Measurements from ENCODE around the gene EME1. TPM values are rescaled to one million over a fixed set of nuclear protein-coding genes. Genes with fewer than 3 reads are reported as not detected.

EME1 gene
- total and polyA plus RNA-seq, 2 of the 8 experiments (the other 6 are each of a cell fraction or from before 2014, with no cell fraction given) = 13.9 to 16.3 TPM

DNA sequence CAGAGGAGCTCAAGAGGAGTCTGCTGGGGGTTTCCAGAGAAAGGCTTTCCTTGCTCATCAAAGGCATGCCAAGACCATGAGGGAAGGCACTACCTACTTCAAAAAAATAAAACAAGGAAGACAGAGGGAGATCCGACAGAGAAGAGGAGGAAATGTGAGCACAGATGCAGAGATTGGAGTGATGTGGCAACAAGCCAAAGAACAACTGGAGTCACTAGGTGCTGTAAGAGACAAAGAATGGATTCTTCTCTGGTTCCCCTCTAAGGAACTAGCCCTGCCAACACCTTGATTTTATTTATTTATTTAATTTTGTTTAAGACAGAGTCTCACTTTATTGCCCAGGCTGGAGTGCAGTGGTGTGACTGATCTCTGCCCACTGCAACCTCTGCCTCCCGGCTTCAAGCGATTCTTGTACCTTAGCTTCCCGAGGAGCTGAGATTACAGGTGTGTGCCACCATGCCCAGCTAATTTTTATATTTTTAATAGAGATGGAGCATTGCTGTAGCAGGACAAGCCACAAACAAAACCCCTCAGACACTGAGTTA is 39.2 kb downstream of the EME1 start (continued):
- TF ChIP-seq, protein P1, sequence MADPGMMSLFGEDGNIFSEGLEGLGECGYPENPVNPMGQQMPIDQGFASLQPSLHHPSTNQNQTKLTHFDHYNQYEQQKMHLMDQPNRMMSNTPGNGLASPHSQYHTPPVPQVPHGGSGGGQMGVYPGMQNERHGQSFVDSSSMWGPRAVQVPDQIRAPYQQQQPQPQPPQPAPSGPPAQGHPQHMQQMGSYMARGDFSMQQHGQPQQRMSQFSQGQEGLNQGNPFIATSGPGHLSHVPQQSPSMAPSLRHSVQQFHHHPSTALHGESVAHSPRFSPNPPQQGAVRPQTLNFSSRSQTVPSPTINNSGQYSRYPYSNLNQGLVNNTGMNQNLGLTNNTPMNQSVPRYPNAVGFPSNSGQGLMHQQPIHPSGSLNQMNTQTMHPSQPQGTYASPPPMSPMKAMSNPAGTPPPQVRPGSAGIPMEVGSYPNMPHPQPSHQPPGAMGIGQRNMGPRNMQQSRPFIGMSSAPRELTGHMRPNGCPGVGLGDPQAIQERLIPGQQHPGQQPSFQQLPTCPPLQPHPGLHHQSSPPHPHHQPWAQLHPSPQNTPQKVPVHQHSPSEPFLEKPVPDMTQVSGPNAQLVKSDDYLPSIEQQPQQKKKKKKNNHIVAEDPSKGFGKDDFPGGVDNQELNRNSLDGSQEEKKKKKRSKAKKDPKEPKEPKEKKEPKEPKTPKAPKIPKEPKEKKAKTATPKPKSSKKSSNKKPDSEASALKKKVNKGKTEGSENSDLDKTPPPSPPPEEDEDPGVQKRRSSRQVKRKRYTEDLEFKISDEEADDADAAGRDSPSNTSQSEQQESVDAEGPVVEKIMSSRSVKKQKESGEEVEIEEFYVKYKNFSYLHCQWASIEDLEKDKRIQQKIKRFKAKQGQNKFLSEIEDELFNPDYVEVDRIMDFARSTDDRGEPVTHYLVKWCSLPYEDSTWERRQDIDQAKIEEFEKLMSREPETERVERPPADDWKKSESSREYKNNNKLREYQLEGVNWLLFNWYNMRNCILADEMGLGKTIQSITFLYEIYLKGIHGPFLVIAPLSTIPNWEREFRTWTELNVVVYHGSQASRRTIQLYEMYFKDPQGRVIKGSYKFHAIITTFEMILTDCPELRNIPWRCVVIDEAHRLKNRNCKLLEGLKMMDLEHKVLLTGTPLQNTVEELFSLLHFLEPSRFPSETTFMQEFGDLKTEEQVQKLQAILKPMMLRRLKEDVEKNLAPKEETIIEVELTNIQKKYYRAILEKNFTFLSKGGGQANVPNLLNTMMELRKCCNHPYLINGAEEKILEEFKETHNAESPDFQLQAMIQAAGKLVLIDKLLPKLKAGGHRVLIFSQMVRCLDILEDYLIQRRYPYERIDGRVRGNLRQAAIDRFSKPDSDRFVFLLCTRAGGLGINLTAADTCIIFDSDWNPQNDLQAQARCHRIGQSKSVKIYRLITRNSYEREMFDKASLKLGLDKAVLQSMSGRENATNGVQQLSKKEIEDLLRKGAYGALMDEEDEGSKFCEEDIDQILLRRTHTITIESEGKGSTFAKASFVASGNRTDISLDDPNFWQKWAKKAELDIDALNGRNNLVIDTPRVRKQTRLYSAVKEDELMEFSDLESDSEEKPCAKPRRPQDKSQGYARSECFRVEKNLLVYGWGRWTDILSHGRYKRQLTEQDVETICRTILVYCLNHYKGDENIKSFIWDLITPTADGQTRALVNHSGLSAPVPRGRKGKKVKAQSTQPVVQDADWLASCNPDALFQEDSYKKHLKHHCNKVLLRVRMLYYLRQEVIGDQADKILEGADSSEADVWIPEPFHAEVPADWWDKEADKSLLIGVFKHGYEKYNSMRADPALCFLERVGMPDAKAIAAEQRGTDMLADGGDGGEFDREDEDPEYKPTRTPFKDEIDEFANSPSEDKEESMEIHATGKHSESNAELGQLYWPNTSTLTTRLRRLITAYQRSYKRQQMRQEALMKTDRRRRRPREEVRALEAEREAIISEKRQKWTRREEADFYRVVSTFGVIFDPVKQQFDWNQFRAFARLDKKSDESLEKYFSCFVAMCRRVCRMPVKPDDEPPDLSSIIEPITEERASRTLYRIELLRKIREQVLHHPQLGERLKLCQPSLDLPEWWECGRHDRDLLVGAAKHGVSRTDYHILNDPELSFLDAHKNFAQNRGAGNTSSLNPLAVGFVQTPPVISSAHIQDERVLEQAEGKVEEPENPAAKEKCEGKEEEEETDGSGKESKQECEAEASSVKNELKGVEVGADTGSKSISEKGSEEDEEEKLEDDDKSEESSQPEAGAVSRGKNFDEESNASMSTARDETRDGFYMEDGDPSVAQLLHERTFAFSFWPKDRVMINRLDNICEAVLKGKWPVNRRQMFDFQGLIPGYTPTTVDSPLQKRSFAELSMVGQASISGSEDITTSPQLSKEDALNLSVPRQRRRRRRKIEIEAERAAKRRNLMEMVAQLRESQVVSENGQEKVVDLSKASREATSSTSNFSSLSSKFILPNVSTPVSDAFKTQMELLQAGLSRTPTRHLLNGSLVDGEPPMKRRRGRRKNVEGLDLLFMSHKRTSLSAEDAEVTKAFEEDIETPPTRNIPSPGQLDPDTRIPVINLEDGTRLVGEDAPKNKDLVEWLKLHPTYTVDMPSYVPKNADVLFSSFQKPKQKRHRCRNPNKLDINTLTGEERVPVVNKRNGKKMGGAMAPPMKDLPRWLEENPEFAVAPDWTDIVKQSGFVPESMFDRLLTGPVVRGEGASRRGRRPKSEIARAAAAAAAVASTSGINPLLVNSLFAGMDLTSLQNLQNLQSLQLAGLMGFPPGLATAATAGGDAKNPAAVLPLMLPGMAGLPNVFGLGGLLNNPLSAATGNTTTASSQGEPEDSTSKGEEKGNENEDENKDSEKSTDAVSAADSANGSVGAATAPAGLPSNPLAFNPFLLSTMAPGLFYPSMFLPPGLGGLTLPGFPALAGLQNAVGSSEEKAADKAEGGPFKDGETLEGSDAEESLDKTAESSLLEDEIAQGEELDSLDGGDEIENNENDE (IDR thresholded peaks at IDR 0.05; ENCODE audit: insufficient replicate concordance, low read length) = no peak
- no peak for TF ChIP-seq BACH1 (IDR thresholded peaks at IDR 0.05; ENCODE audit: low read length)
- no peak for TF ChIP-seq SUZ12 (IDR thresholded peaks at IDR 0.05; ENCODE audit: low read length)
- TF ChIP-seq, protein P2, sequence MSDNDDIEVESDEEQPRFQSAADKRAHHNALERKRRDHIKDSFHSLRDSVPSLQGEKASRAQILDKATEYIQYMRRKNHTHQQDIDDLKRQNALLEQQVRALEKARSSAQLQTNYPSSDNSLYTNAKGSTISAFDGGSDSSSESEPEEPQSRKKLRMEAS (IDR thresholded peaks at IDR 0.05) = no peak

Data from H1 (cell line).